ENCODE results near the gene ATP6V0B.

ATP6V0B gene

GRCh38 chr1:44002606-44003157, 27.9 kb downstream of the ATP6V0B start:
- no peak for DNase-seq (ENCODE audit: low read depth in 3 of 3)

DNA sequence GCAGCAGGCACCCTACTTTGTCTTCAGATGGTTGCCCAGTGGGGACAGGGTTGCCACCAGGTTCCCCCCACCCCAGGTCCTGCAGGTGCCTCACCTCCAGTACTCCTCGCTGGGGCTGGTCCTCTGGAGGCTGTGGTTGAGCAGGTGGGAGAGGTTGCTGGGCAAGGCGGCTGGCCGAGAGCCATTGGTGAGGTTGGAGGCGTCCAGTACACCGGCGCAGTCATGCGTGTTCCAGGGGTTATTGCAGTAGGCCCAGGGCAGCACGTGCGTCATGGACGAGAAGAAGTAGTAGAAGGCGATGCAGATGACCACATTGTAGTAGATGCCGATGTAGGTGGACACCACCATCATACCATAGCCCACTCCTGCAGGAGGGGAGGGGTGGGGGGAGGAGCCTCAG, 33.5 kb downstream of the ATP6V0B start:
- no peak for DNase-seq (ENCODE audit: low read depth in 3 of 3)

- DNase-seq (ENCODE audit: low read depth in 3 of 3), result no peak
Observed at GRCh38 chr1:44010935-44011471, 36.2 kb downstream of the ATP6V0B start.

DNA sequence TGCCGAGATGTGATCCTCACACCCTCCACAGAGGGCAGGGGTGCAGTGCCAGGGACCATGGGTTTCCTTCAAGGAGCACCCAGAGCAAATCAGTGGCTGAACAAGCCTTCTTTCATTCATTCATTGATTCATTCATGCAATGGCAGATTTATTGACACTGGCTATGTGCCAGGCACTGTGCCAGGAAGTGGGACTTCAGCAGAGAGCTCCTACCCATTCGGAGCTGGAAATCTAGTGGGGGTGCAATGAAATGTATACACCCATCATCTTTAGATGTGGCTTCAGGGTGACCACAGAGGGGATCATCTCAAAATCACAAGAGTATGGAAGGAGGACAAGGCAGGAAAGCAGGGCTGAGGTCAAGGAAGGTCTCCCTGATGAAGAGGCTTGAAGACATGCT, 37.6 kb downstream of the ATP6V0B start:
- DNase-seq (ENCODE audit: low read depth in 3 of 3), result no peak

GRCh38 chr1:44012941-44013609, 38.3 kb downstream of the ATP6V0B start:
- no peak for DNase-seq (ENCODE audit: low read depth in 3 of 3)

GRCh38 chr1:44013949-44014348, 39.2 kb downstream of the ATP6V0B start:
- DNase-seq (ENCODE audit: low read depth in 3 of 3), result no peak

DNA sequence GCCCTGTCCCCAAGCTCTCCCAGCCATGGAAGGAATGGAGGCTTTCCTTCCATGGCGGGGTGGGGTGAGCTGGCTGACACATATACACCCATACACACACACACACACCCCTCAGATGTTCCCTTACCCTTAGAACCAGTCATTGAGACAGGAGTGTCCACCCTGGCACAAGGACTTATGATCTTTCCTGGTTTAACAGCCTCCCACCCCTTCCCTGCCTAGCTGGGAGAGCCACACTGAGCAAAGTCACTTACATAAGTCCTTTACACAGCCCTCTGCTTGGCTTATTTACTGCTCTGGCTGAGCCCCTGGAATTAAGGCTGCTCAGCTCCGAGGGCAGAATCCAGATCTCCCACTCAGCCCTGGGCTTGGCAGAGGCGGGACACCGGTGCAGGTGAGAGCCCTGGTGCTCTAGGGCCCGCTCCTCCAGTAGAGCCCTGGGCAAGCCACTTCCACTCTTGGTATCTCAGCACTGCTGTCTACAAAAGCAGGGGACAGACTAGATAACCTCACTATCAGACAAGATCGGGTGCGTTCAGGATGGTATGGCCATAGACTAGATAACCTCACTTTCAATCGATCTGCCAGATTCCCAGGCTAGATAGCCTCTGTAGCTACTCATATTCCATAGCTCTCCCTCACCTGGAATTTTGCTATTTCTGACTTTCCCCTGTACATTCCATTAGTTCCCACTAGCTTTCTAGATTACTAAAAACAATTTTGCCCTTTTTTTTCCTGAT, 39.8 kb downstream of the ATP6V0B start:
- no peak for DNase-seq (ENCODE audit: low read depth in 3 of 3)

DNA sequence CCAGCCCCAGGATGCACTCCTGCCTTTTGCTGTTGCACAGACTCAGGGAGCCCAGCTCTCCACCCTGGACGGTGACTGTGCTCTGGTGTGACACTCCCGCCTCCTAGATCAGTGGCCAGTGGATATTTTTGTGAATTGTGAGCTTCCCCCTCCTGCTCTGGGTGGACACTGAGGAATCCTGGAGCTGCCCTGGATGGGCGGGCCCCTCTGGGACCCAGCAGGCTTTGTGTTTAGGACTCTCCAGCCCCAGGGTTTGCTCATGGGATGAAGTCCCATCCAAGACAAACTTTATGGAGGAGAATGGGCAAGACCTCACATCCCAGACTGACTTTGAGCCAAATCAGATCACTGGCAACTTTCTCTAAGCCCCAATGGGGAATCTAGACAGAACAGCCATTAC, 40.4 kb downstream of the ATP6V0B start:
- DNase-seq (ENCODE audit: low read depth in 3 of 3), result no peak

GRCh38 chr1:44016041-44016889, 41.5 kb downstream of the ATP6V0B start:
- no peak for DNase-seq (ENCODE audit: low read depth in 3 of 3)

DNA sequence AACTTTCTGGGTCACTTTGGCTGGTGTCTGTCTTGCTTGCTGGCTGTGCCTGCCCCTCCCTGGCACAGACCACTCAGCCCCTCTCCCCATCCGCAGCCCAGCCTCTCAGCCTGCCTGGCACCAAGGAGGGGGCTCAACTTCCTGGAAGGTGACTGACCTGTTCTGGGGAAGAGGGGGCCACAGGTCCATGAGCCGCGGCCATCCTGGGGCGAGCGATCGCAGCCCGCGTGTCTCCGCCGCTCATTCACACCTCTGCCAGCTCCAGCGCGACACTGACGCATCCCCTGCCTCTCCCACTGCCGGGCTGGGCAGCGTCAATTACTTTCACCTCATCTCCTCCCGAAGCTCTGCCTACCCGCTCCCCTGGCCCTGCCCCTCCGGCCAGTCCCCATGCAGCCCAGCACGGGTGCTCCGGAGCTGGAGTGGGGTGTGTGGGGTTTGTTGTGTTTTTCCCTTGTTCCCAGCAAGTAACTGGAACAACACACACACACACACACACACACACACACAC, 42.2 kb downstream of the ATP6V0B start:
- DNase-seq (ENCODE audit: low read depth in 3 of 3), result no peak

DNA sequence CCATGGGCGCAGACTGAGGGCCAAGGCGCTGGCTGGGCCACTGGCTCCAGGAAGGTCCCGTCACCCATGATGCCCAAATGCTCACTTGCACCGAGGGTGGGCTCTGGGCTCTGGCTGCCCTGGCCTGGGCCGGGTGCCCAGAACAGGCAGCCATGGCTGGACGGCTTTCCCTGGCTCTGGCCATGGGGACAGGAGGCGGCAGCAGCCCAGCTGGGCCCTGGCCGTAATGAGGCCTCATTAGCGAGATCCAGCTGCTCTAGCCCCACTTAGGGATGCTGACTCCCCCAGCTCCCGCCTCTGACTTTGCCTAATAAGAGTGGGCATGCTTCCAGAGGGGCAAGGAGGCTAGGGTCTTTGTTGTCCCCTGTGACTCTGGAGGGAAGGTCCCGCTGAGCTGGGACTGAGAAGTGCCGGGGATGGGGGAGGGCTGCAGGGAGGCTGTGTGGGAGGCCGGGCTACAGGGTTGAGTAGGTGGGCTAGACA, 44.7 kb downstream of the ATP6V0B start:
- no peak for DNase-seq (ENCODE audit: low read depth in 3 of 3)

- no peak for DNase-seq (ENCODE audit: low read depth in 3 of 3)
Observed at GRCh38 chr1:44020464-44020863, 45.7 kb downstream of the ATP6V0B start.

DNA sequence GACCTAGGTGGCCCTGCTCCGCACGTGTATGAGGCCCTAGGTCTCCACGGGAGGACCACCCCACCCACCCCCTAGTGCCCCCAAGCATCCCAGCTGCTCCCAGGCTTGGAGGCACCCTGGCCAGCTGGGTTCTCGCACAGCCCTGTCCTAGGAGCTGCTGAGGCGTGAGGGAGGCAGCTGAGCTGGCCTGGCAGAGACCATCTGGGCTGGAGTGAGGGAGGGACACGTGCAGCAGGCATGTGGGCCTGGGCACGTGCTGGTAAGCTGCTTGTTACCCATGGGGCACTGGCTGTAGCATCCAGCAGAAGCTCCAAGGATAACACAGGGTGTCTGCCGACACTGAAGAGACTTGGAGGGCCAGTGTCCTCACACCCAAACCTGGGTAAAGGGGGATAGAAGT, 46.4 kb downstream of the ATP6V0B start:
- DNase-seq (ENCODE audit: low read depth in 3 of 3), result no peak

DNA sequence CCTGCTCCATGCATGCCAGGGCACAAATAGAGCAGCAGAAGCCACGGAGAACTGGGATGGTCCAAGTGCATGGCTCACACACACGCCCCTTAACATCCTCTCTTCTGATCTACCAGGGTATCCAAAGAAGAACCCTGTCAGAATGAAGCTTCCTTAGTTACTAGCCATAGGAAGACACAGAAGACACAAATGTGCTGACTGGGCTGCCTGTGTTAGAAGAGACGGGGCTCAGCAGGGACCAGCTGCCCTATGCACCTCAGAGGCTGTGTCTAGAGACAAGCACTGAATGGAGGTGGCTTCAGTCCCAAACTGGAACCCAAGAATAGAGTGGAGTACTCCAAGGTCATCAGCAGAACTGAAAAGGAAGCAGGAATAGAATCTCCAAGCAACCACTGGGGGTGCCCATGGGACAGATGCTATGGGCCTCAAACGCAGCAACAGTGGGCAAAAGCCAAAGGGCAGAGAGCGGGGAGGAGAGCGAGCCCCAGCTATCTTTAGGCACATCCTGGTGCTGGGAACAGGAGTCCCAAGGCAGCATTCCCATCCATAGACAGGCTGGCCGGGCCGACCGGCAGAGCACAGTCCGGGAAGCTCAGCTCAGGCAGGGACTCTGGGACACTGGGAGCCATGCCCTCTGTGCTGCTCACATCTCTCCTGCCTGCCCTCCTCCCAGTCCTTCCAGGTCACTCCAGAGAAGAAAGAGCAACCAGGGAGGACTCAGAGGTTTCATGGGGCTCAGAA, 47.0 kb downstream of the ATP6V0B start:
- no peak for DNase-seq (ENCODE audit: low read depth in 3 of 3)

- DNase-seq (ENCODE audit: low read depth in 3 of 3), result no peak
Observed at GRCh38 chr1:44024031-44024902, 49.5 kb downstream of the ATP6V0B start.

DNA sequence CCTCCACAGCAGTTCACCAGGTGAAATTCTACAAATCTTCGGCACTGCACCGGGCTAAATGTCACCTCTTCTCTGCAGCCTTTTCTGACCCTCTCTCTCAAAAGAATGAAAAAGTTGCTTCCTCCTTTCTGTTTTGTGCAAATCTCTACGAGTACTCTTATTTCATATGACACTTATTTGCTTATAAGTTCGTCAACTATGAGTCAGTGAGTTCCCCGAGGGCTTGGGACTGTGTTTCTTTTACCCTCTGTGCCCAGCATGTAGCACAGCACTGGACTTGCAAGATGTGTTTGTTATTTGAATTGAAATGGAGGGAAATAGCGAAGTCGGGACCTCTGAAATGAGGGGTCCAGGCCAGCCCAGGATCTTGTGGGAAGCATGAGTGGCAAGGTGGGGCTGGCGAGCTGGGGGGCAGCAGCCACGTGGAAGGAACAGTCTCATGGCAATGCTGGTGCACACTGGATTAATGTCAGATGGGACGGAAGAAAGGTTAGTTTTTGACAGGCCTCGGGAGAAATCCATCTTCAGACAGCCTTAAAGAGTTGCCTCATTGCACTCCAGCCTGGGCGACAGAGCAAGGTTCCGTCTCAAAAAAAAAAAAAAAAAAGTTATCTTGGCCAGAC, 50.3 kb downstream of the ATP6V0B start:
- DNase-seq (ENCODE audit: low read depth in 3 of 3), result no peak

DNA sequence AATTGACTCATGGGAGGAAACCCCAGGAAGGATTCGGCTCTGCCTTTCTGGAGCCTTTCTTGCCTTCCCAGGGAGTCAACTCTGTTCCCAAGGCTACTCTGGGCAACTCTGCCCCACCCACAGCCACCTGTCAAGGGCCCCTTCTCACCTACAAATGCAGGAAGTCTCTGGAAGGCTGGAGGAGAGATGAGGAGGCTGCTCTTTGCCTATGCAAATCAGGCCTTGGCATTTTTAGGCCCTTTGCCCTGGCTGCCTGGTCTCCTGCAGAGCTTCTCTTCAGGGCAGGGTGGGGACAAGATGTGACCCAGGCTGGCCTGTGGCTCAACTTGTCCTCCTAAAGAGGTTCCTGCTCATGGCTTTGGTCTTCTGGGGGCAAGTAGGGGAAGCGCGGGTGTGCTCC, 51.1 kb downstream of the ATP6V0B start:
- DNase-seq (ENCODE audit: low read depth in 3 of 3), result no peak

GRCh38 chr1:44027320-44027719, 52.6 kb downstream of the ATP6V0B start:
- no peak for DNase-seq (ENCODE audit: low read depth in 3 of 3)

Measured in stimulated activated CD4-positive, alpha-beta T cell treated with anti-CD3 and anti-CD28 coated beads, TNF-alpha, amount 100 ng/mL, for 4 hours (primary cell).